ENCODE data around the gene HMG20B.

The HMG20B gene

GRCh38 chr19:3572855-3573161, at the start of gene HMG20B:
HMG20B (plus strand) TSS chr19:3572944; CDS start chr19:3573310, 366 bp downstream.
- TF ChIP-seq GATA3 (IDR thresholded peaks at IDR 0.05; ENCODE audit: low read depth, low read length), result no peak
- no peak for TF ChIP-seq GATA2 (IDR thresholded peaks at IDR 0.05; ENCODE audit: low read depth, low read length)

- TF ChIP-seq GATA2 (IDR thresholded peaks at IDR 0.05; ENCODE audit: low read depth, low read length) (no peak), GATA3 (IDR thresholded peaks at IDR 0.05; ENCODE audit: low read depth, low read length) (no peak)
Observed at GRCh38 chr19:3523361-3524077, 49.2 kb upstream of the HMG20B start.

DNA sequence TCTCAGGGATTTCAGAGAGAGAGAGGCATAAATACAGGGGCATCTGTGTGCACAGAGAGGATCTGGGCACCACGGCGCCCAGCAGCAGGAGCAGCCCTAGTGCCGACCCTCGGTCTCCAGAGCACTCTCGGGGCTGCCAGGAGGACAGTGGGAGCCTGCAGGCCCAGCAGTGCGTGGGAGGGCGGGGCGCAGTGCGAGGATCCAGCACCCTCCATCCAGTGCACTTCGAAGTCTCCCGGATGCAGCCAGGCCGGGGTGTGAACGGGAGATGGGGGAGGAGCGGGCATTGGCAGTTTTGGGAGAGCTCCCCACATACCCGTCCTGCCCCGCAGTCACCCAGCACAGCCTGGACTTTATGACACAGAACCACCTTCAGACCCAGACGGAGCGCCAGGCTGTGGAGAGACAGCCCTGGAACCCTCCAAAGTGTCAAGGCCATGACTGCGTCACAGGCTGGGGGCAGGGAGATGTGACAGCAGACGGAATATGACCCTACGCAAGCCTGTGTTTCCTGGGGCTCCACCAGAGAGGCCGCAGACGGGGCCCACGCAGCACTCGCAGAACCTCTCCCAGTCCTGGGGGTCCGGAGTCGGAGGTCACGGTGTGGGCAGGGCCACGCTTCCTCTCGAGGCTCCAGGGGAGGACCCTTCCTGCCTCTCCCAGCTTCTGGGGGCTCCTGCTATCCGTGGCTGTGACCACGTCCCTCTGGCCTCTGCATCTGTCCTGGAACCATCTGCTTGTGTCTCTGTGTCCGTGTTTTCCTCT, 48.5 kb upstream of the HMG20B start:
- TF ChIP-seq GATA3 (IDR thresholded peaks at IDR 0.05; ENCODE audit: low read depth, low read length) (no peak), GATA2 (IDR thresholded peaks at IDR 0.05; ENCODE audit: low read depth, low read length) (no peak)

DNA sequence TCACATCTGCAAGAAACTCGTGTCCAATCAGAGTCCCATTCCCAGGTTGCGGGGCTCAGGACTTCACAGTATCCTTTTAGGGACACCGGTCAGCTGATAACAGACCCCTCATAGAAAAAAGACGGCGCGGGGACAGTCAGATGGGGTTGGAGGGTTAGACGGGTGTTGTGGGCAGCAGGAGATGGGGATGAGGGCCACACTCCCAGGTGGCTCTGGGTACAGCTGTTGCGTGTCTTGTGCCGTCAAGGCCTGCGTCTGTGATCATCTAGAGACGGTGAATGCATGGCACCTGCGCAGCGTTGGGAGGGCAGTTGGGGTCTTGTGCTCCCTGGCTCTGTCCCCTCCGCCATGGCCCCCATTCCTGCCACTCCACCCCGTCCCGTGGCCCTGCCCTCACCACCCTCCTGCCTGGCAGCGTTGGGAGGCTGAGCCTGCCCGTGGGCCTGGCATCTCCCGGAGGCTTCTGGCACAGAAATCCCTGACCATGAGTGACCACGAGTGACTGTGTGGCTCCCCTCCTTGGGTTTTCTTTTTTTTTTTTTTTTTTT, 47.8 kb upstream of the HMG20B start:
- TF ChIP-seq GATA2 (IDR thresholded peaks at IDR 0.05; ENCODE audit: low read depth, low read length) (no peak), GATA3 (IDR thresholded peaks at IDR 0.05; ENCODE audit: low read depth, low read length) (no peak)

DNA sequence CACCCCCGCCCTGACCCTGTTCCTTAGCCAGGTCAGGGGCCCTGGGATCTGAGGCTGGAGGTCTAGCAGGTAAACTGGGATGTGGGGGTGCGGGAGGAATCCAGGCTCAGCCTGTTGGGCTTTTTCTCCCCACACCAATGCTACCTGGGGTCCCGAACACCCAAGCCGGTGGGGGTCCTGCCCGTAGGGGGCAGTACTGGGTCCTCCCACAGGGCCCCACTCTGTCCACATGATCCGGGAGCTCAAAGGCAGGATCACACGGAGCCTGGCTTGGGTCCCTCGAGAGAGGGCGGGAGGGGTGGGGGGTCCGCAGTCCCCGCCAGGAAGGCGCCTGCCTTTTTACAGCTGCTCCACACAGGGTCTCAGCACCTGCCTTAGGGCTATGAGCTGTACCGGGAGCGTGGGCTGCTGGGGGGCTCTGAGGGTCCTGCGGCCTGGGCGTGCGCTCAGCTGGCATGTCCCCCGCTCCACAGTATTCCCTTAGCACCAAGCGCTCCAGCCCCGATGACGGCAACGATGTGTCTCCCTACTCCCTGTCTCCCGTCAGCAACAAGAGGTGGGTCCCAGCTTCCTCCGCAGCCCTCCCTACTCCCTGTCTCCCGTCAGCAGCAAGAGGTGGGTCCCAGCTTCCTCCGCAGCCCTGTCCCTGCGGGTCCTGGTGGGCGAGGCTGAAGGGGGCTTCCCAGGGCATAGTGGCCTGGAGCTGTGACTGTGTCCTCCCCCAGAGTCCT, 46.1 kb upstream of the HMG20B start:
- TF ChIP-seq GATA2 (IDR thresholded peaks at IDR 0.05; ENCODE audit: low read depth, low read length) (no peak), GATA3 (IDR thresholded peaks at IDR 0.05; ENCODE audit: low read depth, low read length) (no peak)

GRCh38 chr19:3527238-3527910, 45.4 kb upstream of the HMG20B start:
- TF ChIP-seq GATA2 (IDR thresholded peaks at IDR 0.05; ENCODE audit: low read depth, low read length) (no peak), GATA3 (IDR thresholded peaks at IDR 0.05; ENCODE audit: low read depth, low read length) (no peak)

DNA sequence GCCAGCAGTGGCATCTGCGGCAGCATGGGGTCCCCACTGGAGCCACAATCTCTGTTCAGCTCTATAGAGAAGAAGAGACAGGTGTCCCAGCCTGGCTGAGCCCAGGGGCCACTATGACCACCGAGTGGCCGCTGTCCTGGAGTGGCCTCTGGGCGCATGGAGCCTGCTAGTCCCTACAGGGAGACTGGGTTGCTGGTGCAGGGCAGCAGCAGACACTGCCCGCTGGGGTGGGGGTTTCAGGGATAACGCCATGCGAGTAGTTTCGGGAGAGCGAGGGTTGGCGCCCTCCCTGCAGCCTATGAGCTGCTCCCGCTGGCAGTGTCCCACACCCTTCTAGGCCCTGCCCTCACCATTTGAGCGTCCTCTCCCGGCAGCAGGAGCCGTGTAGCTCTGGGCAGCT, 44.7 kb upstream of the HMG20B start:
- TF ChIP-seq GATA2 (IDR thresholded peaks at IDR 0.05; ENCODE audit: low read depth, low read length) (no peak), GATA3 (IDR thresholded peaks at IDR 0.05; ENCODE audit: low read depth, low read length) (no peak)

GRCh38 chr19:3528539-3529211, 44.1 kb upstream of the HMG20B start:
- no peak for TF ChIP-seq GATA2 (IDR thresholded peaks at IDR 0.05; ENCODE audit: low read depth, low read length)

GRCh38 chr19:3530389-3530788, 42.4 kb upstream of the HMG20B start:
- TF ChIP-seq GATA3 (IDR thresholded peaks at IDR 0.05; ENCODE audit: low read depth, low read length), result no peak
- TF ChIP-seq GATA2 (IDR thresholded peaks at IDR 0.05; ENCODE audit: low read depth, low read length), result no peak

DNA sequence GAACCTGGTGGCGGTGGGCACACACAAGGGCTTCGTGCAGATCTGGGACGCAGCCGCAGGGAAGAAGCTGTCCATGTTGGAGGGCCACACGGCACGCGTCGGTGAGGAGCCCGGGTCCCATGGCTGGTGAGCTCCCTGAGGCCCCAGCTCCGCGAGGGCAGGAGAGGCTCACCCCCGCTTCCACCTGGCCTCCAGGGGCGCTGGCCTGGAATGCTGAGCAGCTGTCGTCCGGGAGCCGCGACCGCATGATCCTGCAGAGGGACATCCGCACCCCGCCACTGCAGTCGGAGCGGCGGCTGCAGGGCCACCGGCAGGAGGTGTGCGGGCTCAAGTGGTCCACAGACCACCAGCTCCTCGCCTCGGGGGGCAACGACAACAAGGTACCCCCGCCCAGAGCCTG, 41.0 kb upstream of the HMG20B start:
- TF ChIP-seq GATA3 (IDR thresholded peaks at IDR 0.05; ENCODE audit: low read depth, low read length) (no peak), GATA2 (IDR thresholded peaks at IDR 0.05; ENCODE audit: low read depth, low read length) (no peak)

GRCh38 chr19:3532154-3532786, 40.5 kb upstream of the HMG20B start:
- TF ChIP-seq GATA3 (IDR thresholded peaks at IDR 0.05; ENCODE audit: low read depth, low read length) (no peak), GATA2 (IDR thresholded peaks at IDR 0.05; ENCODE audit: low read depth, low read length) (no peak)

GRCh38 chr19:3533033-3533432, 39.7 kb upstream of the HMG20B start:
- TF ChIP-seq GATA2 (IDR thresholded peaks at IDR 0.05; ENCODE audit: low read depth, low read length) (no peak), GATA3 (IDR thresholded peaks at IDR 0.05; ENCODE audit: low read depth, low read length) (no peak)

Data from SH-SY5Y (cell line).